Tibial nerve (tissue), 4 donors: ENCODE results near the gene SKI.

ENCODE experiments used
- CTCF ChIP-seq, 5 experiments: fragments of 200-600 bp in 3 of 5; fragments of 450-650 bp in 2 of 5; sonication (generic) in 3 of 5; IDR thresholded peaks; one replicate each; pipeline ENCODE4 v1.5.1; 2016 to 2019; ENCODE audit warnings: antibody characterized with exemption in 5 of 5, mild to moderate bottlenecking in 3 of 5, moderate library complexity in 2 of 5
- EP300 ChIP-seq, 2 donors: sonication (generic); formaldehyde crosslinking; IDR thresholded peaks; one replicate each; pipeline ENCODE4 v1.6.1; 2017; ENCODE audit warnings: antibody characterized with exemption in 2 of 2, mild to moderate bottlenecking in 1 of 2
- POLR2A ChIP-seq, 2 donors: fragments of 450-650 bp; IDR thresholded peaks; one replicate each; pipeline ENCODE4 v1.6.1; 2017; ENCODE audit warnings: antibody characterized with exemption in 2 of 2, mild to moderate bottlenecking in 2 of 2, moderate library complexity in 2 of 2

- TF ChIP-seq CTCF (IDR thresholded peaks at IDR 0.05) = no peak
- no peak for TF ChIP-seq POLR2A (IDR thresholded peaks at IDR 0.05)
- no peak for TF ChIP-seq EP300 (IDR thresholded peaks at IDR 0.05)
Measured at GRCh38 chr1:2344121-2344681, 116.1 kb downstream of the SKI start.
